AG04450 (cell line): ENCODE results near the gene CIP2A. TPM values are rescaled to one million over a fixed set of nuclear protein-coding genes. Genes with fewer than 3 reads are reported as not detected.

Source experiments
- CTCF ChIA-PET: fragments of 300-600, 350-600 bp; formaldehyde crosslinking; extraction: SDS; loops from one replicate; lab custom pipeline; 2022; ENCODE audit warnings: antibody characterized with exemption, inconsistent platforms; lab: Charles Lee
- POLR2A ChIA-PET: fragments of 350-600 bp; formaldehyde crosslinking; extraction: SDS; loops from one replicate; lab custom pipeline; 2021; ENCODE audit warnings: antibody characterized with exemption, inconsistent platforms; lab: Yijun Ruan, JAX
- DNase-seq: peaks from one replicate; pipeline ENCODE4 v3.0.0-alpha.2; 2011; ENCODE audit warnings: low read depth, low spot score
- H3K27ac ChIP-seq: one replicate; pipeline ENCODE4 v1.5.1; 2012; ENCODE audit warnings: low read depth, low read length, control low read depth
- H3K27me3 ChIP-seq: one replicate; pipeline ENCODE4 v1.6.0; 2012; ENCODE audit warnings: low read length; ENCODE audit not compliant: control insufficient read depth, insufficient read depth
- H3K4me3 ChIP-seq: 2 replicates; pipeline ENCODE4 v1.5.1; 2011; ENCODE audit warnings: mild to moderate bottlenecking, low read depth, low read length, control low read depth
- H3K9me3 ChIP-seq: 2 replicates; pipeline ENCODE4 v1.5.1; 2012; ENCODE audit warnings: low read length; ENCODE audit not compliant: control insufficient read depth, insufficient read depth
- polyA plus RNA-seq: library from polyadenylated mRNA; depleted of rRNA; stranded (reverse); fragments of >200 nt; gene quantifications from 2 replicates; pipeline ENCODE4 v1.2.3, GENCODE V29; 2011
- TF ChIP-seq, protein P1 (sequence below): IDR thresholded peaks from 2 replicates; pipeline ENCODE4 v1.5.1; 2011; ENCODE audit warnings: low read depth, low read length, control low read depth, inconsistent platforms

The CIP2A gene
- polyA plus RNA-seq, 1 experiment: 6.2 TPM

DNA sequence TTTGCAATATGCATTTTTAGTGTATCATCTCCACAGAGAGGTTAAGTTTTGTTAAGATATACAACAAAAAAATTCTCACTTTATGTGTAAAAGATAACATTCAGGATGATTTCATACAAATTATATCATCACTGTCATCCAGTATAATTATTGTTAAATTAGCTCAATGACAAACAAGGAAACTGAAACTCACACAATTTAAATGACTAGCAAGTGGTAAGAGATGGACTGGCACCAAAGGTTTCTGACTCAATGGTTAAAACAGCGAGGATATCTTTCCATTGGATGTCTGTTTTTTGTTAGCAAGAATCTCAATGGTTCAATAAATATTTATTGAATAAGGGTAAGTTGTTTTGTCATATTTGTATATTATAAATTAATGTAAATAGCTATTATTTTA, 22.6 kb downstream of the CIP2A start:
- CTCF ChIA-PET: interaction anchor here (1.7 to 5.0 kb wide), 2 partner anchors 14 to 77 kb away, joined by 9 to 33 read pairs; no protein-coding TSS in a partner anchor
- TF ChIP-seq, protein P1, sequence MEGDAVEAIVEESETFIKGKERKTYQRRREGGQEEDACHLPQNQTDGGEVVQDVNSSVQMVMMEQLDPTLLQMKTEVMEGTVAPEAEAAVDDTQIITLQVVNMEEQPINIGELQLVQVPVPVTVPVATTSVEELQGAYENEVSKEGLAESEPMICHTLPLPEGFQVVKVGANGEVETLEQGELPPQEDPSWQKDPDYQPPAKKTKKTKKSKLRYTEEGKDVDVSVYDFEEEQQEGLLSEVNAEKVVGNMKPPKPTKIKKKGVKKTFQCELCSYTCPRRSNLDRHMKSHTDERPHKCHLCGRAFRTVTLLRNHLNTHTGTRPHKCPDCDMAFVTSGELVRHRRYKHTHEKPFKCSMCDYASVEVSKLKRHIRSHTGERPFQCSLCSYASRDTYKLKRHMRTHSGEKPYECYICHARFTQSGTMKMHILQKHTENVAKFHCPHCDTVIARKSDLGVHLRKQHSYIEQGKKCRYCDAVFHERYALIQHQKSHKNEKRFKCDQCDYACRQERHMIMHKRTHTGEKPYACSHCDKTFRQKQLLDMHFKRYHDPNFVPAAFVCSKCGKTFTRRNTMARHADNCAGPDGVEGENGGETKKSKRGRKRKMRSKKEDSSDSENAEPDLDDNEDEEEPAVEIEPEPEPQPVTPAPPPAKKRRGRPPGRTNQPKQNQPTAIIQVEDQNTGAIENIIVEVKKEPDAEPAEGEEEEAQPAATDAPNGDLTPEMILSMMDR: no peak
- H3K27me3 ChIP-seq: no peaks in the 10 kb centered on the region
- H3K27ac ChIP-seq: no peak overlapping the region
- no peaks in the 10 kb centered on the region for H3K9me3 ChIP-seq
- POLR2A ChIA-PET: no interaction called here
- DNase-seq: no peak
- H3K4me3 ChIP-seq: no peak overlapping the region

DNA sequence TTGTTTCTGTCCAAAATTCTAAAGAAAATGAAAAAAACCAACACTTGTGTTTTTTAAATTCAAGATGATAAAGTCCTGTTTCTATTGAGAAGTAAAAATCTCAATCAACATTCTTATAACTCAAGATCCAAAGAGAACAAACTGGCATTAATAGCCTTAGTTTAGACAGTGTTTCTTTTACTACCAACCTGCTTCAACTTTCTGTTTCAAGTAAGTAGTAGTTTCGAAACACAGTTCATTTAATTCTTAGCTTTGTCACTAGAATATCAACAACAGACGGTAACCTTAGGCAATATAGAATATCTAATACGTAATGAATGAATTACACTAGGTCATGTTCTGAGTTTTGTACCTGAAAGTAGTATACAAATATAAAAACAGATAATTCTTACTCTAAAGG, 23.7 kb downstream of the CIP2A start:
- H3K27ac ChIP-seq: no peak overlapping the region
- no peak overlapping the region for H3K4me3 ChIP-seq
- H3K27me3 ChIP-seq: no peaks in the 10 kb centered on the region
- TF ChIP-seq, protein P1: no peak
- DNase-seq: no peak
- H3K9me3 ChIP-seq: no peaks in the 10 kb centered on the region
- CTCF ChIA-PET: interaction anchor here (1.7 to 5.0 kb wide), 2 partner anchors 13 to 76 kb away, joined by 9 to 33 read pairs; no protein-coding TSS in a partner anchor
- POLR2A ChIA-PET: no interaction called here

DNA sequence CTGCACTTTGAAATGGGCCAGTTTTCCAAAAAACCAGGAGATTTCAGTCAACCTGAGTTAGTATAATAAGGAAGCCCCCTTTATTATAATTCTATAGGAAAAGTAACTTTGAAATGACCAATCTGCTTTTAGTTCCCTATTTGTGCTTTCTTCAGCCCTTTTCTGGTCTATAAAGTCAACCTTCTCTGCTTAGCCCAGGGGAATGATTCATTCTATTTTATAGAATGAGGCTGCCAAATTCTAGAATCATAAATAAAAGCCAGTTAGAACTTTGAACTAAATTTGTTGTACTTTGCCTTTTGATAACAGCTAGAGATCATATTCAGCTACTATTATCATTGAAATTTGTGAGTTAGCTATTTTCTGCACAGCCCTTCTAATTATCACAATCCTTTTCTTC, 24.7 kb downstream of the CIP2A start:
- DNase-seq: no peak
- TF ChIP-seq, protein P1: no peak
- H3K27me3 ChIP-seq: no peaks in the 10 kb centered on the region
- H3K27ac ChIP-seq: no peak overlapping the region
- no peaks in the 10 kb centered on the region for H3K9me3 ChIP-seq
- CTCF ChIA-PET: interaction anchor here (1.7 to 5.0 kb wide), 2 partner anchors 12 to 75 kb away, joined by 9 to 33 read pairs; no protein-coding TSS in a partner anchor
- H3K4me3 ChIP-seq: no peak overlapping the region
- POLR2A ChIA-PET: no interaction called here

DNA sequence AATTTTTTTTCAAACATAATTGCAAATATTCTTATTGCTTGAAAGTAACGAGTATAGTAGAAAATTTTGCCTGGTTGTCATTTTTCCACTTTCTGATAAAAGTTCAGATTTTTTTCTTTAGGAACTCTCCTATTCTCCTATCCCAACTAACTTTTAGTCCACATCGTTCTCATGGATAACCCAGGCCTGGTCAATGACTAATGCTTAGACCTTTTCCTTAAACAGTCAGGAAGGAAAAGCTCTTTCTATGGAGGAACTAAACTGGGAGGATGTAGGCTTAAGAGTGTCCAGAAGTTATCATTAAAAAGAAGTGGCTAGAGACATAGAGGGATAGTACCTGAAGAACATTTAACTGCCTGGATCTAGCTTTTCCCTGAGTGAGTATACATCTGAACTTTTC, 26.7 kb downstream of the CIP2A start:
- TF ChIP-seq, protein P1: no peak
- POLR2A ChIA-PET: no interaction called here

DNA sequence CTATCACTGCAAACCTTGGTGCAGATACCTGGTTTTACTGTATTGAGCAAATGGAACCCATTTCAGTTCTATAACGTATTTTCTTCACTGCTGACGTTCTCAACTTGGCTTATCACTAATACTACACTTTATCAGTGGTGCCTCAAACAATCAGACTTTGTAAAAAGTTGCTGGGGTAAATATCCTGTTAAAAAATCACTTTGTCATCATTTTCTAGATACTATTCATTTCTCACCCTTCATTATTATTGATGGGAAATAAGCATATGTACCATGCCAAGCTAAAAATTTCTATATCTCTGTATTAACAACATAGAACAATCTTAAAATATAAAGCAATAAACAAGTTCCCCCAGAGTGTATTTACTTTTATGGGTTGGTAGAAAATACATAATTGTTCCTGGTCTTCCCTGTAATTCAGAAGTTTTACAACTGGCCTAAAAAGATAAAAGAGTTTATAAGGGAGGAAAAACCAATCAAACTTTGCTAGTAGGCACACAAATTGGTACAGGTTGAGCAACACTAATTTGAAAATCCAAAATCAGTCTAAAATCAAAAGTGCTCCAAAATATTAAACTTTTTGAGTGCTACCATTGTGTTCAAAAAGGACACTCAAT, 33.2 kb downstream of the CIP2A start:
- Histone ChIP-seq H3K4me3 (no peak overlapping the region), H3K27me3 (no peaks in the 10 kb centered on the region), H3K27ac (no peak overlapping the region), H3K9me3 (no peaks in the 10 kb centered on the region)
- TF ChIP-seq, protein P1: no peak
- no peak for DNase-seq
- POLR2A ChIA-PET: no interaction called here
- CTCF ChIA-PET: interaction anchor here (0.6 to 5.1 kb wide), 2 partner anchors 66 to 628 kb away, joined by 3 to 193 read pairs; no protein-coding TSS in a partner anchor

More for the DNA sequence above, 26.7 kb downstream of the CIP2A start:
- Histone ChIP-seq H3K27me3 (no peaks in the 10 kb centered on the region), H3K4me3 (no peak overlapping the region), H3K27ac (no peak overlapping the region), H3K9me3 (no peaks in the 10 kb centered on the region)
- CTCF ChIA-PET: interaction anchor here (1.0 to 1.3 kb wide), 3 partner anchors 10 to 85 kb away, joined by 3 to 4 read pairs (median 3); no protein-coding TSS in a partner anchor
- no peak for DNase-seq
